Neural progenitor cell (in vitro differentiated cells): ENCODE data around the gene NAA20. TPM values are rescaled to one million over a fixed set of nuclear protein-coding genes. Genes with fewer than 3 reads are reported as not detected.
A peak's percentile ranks its signal among the peaks of the same experiment; 100 is the strongest.

Experiments used
- DNase-seq: peaks from one replicate; pipeline ENCODE4 v3.0.0-alpha.2; 2016; ENCODE audit warnings: low spot score
- H2AFZ ChIP-seq: fragments of 200-600 bp; sonication (generic); replicated peaks from 2 replicates; pipeline ENCODE4 v1.6.1; 2016; ENCODE audit warnings: antibody characterized with exemption
- H3F3A ChIP-seq: fragments of 200-600 bp; sonication (generic); 2 replicates; pipeline ENCODE4 v1.6.1; 2016; ENCODE audit warnings: antibody characterized with exemption, low read depth
- H3K27ac ChIP-seq: fragments of 200-600 bp; sonication (generic); 2 replicates; pipeline ENCODE4 v1.5.1; 2016; ENCODE audit warnings: mild to moderate bottlenecking
- H3K27me3 ChIP-seq: fragments of 200-600 bp; sonication (generic); 2 replicates; pipeline ENCODE4 v1.6.1; 2016; ENCODE audit warnings: mild to moderate bottlenecking, moderate library complexity
- H3K36me3 ChIP-seq: fragments of 200-600 bp; sonication (generic); 2 replicates; pipeline ENCODE4 v1.5.1; 2016
- H3K4me1 ChIP-seq: fragments of 200-600 bp; sonication (generic); 2 replicates; pipeline ENCODE4 v1.6.1; 2016; ENCODE audit warnings: mixed run types
- H3K4me2 ChIP-seq: fragments of 200-600 bp; sonication (generic); 2 replicates; pipeline ENCODE4 v1.6.1; 2016
- H3K4me3 ChIP-seq: fragments of 200-600 bp; sonication (generic); 2 replicates; pipeline ENCODE4 v1.5.1; 2016
- H3K79me2 ChIP-seq: fragments of 200-600 bp; sonication (generic); 2 replicates; pipeline ENCODE4 v1.6.1; 2016; ENCODE audit warnings: low read depth
- H3K9ac ChIP-seq: fragments of 200-600 bp; sonication (generic); 2 replicates; pipeline ENCODE4 v1.6.1; 2016
- H3K9me3 ChIP-seq: fragments of 200-600 bp; sonication (generic); 2 replicates; pipeline ENCODE4 v1.5.1; 2016; ENCODE audit warnings: low read depth
- H4K20me1 ChIP-seq: fragments of 200-600 bp; sonication (generic); 2 replicates; pipeline ENCODE4 v1.6.1; 2016; ENCODE audit warnings: low read depth
- H3K27ac Mint-ChIP-seq: 3 replicates; pipeline ENCODE4 v1.8.0; 2021; ENCODE audit warnings: mixed read lengths
- H3K27me3 Mint-ChIP-seq: 2 replicates; pipeline ENCODE4 v1.8.0; 2022; ENCODE audit warnings: low read depth, mild to moderate bottlenecking, inconsistent platforms, moderate library complexity, mixed read lengths; ENCODE audit not compliant: insufficient read depth
- H3K36me3 Mint-ChIP-seq: 3 replicates; pipeline ENCODE4 v1.8.0; 2021; ENCODE audit warnings: mixed read lengths
- H3K4me1 Mint-ChIP-seq: 3 replicates; pipeline ENCODE4 v1.8.0; 2021; ENCODE audit warnings: mixed read lengths
- H3K4me3 Mint-ChIP-seq: 3 replicates; pipeline ENCODE4 v1.8.0; 2021; ENCODE audit warnings: mild to moderate bottlenecking, moderate library complexity, mixed read lengths
- H3K9me3 Mint-ChIP-seq: 3 replicates; pipeline ENCODE4 v1.8.0; 2020; ENCODE audit warnings: mixed read lengths
- CTCF ChIP-seq: fragments of 200-600 bp; sonication (generic); IDR thresholded peaks from 2 replicates; pipeline ENCODE4 v1.5.1; 2017; ENCODE audit warnings: antibody characterized with exemption, mild to moderate bottlenecking
- EZH2 ChIP-seq: fragments of 200-600 bp; sonication (generic); IDR thresholded peaks from 2 replicates; pipeline ENCODE4 v1.6.1; 2017; ENCODE audit warnings: antibody characterized with exemption, mild to moderate bottlenecking, moderate library complexity
- EZH2phosphoT487 ChIP-seq: fragments of 200-600 bp; sonication (generic); IDR thresholded peaks from 2 replicates; pipeline ENCODE4 v1.6.1; 2017; ENCODE audit warnings: antibody characterized with exemption
- total RNA-seq: library from RNA; depleted of rRNA; stranded (reverse); fragments of >200 nt; gene quantifications from 2 replicates; pipeline ENCODE4 v1.2.3, GENCODE V29; 2015; ENCODE audit warnings: low replicate concordance

The NAA20 gene
- total RNA-seq, 1 donor from 2014 or later, result 39.9 TPM

DNA sequence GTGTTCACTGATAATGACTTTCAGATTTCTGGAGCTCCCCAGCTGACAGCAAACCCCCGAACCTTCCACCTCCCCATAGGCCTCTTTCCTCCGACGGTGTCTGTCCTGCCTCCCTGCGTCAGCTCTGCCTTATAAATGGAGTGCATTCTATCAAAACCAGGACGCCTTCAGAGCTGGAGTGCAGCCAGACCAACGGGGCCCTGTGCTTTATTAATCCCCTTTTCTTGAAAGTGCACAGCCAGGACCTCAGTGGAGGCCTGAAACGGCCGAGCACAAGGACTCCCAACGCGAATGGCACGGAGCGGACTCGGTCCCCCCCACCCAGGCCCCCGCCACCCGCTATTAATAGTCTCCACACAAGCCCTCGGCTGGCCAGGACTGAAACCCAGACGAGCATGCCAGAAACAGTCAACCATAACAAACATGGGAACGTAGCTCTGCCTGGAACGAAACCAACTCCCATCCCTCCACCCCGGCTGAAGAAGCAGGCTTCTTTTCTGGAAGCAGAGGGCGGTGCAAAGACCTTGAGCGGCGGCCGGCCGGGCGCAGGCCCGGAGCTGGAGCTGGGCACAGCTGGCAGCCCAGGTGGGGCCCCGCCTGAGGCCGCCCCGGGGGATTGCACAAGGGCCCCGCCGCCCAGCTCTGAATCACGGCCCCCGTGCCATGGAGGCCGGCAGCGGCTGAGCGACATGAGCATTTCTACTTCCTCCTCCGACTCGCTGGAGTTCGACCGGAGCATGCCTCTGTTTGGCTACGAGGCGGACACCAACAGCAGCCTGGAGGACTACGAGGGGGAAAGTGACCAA lies 42.3 kb upstream of the NAA20 start:
- peaks cover 15% of the 10 kb centered on the region for H3F3A ChIP-seq
- H3K4me1 ChIP-seq, result peaks cover 20% of the 10 kb centered on the region
- no peak for TF ChIP-seq EZH2phosphoT487
- TF ChIP-seq CTCF, result no peak
- TF ChIP-seq EZH2, result no peak
- H3K4me3 ChIP-seq, result no peak overlapping the region
- H3K4me2 ChIP-seq, result no peak overlapping the region
- H3K27ac ChIP-seq, result no peak overlapping the region
- H3K9ac ChIP-seq, result no peak overlapping the region
- Mint-ChIP-seq H3K36me3 (peaks cover 24% of the 10 kb centered on the region), H3K4me1 (peaks cover 32% of the 10 kb centered on the region), H3K27me3 (no peaks in the 10 kb centered on the region), H3K9me3 (no peaks in the 10 kb centered on the region), H3K27ac (peak overlapping the region; percentile 74), H3K4me3 (no peak overlapping the region)
- no peaks in the 10 kb centered on the region for H3K36me3 ChIP-seq
- no peaks in the 10 kb centered on the region for H3K27me3 ChIP-seq
- H2AFZ ChIP-seq, result no peak overlapping the region
- H3K9me3 ChIP-seq, result no peaks in the 10 kb centered on the region
- DNase-seq, result no peak
- H3K79me2 ChIP-seq, result no peaks in the 10 kb centered on the region
- H4K20me1 ChIP-seq, result no peaks in the 10 kb centered on the region

DNA sequence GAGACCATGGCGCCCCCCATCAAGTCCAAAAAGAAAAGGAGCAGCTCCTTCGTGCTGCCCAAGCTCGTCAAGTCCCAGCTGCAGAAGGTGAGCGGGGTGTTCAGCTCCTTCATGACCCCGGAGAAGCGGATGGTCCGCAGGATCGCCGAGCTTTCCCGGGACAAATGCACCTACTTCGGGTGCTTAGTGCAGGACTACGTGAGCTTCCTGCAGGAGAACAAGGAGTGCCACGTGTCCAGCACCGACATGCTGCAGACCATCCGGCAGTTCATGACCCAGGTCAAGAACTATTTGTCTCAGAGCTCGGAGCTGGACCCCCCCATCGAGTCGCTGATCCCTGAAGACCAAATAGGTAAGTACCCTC lies 41.7 kb upstream of the NAA20 start:
- Histone ChIP-seq H4K20me1 (no peaks in the 10 kb centered on the region), H2AFZ (no peak overlapping the region), H3K4me2 (no peak overlapping the region), H3K79me2 (no peaks in the 10 kb centered on the region), H3K9ac (no peak overlapping the region), H3K4me1 (peaks cover 20% of the 10 kb centered on the region), H3K36me3 (no peaks in the 10 kb centered on the region), H3K9me3 (no peaks in the 10 kb centered on the region), H3K27ac (no peak overlapping the region), H3K27me3 (no peaks in the 10 kb centered on the region), H3F3A (peaks cover 15% of the 10 kb centered on the region), H3K4me3 (no peak overlapping the region)
- no peak for TF ChIP-seq EZH2
- no peak for TF ChIP-seq EZH2phosphoT487
- TF ChIP-seq CTCF, result no peak
- no peak overlapping the region for H3K27ac Mint-ChIP-seq
- no peaks in the 10 kb centered on the region for H3K27me3 Mint-ChIP-seq
- H3K9me3 Mint-ChIP-seq, result no peaks in the 10 kb centered on the region
- H3K36me3 Mint-ChIP-seq, result peaks cover 24% of the 10 kb centered on the region
- no peak overlapping the region for H3K4me3 Mint-ChIP-seq
- H3K4me1 Mint-ChIP-seq, result peaks cover 35% of the 10 kb centered on the region
- no peak for DNase-seq

DNA sequence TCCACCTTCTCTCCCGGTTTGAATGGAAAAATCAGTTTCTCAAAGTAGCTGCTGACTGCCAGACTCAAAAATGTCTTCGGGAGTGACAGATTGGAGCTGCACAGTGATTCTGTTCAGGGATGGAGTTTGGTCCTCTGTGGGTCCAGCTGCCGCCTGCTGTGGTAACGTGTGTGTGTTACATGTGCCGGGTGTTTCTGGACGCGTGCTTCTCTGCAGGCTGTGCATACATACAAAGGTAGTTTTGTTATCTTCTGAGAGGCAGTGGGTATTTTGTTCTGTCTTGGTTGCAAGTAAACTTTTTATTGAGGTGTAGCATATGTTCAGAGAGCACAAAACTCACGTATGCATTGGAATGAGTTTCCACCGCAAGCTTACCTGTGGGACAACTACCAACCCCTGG lies 41.3 kb upstream of the NAA20 start:
- Histone ChIP-seq H3K4me3 (no peak overlapping the region), H4K20me1 (no peaks in the 10 kb centered on the region), H3K27ac (no peak overlapping the region), H3K79me2 (no peaks in the 10 kb centered on the region), H3K36me3 (no peaks in the 10 kb centered on the region), H3K27me3 (no peaks in the 10 kb centered on the region), H3K4me1 (peaks cover 20% of the 10 kb centered on the region), H3F3A (peaks cover 15% of the 10 kb centered on the region), H2AFZ (no peak overlapping the region), H3K9ac (no peak overlapping the region), H3K9me3 (no peaks in the 10 kb centered on the region), H3K4me2 (no peak overlapping the region)
- no peak for DNase-seq
- TF ChIP-seq EZH2, result no peak
- no peak for TF ChIP-seq EZH2phosphoT487
- no peak for TF ChIP-seq CTCF
- H3K27ac Mint-ChIP-seq, result no peak overlapping the region
- H3K36me3 Mint-ChIP-seq, result peaks cover 24% of the 10 kb centered on the region
- no peaks in the 10 kb centered on the region for H3K9me3 Mint-ChIP-seq
- no peaks in the 10 kb centered on the region for H3K27me3 Mint-ChIP-seq
- H3K4me1 Mint-ChIP-seq, result peaks cover 40% of the 10 kb centered on the region
- no peak overlapping the region for H3K4me3 Mint-ChIP-seq
